Activated B cell treated with CpG ODN at 0.5 μM for 24 hours (primary cell): ENCODE results near the gene ANGEL1. TPM values are rescaled to one million over a fixed set of nuclear protein-coding genes. Genes with fewer than 3 reads are reported as not detected.

Experiments
- ATAC-seq: fragments of 200-7000 bp; cut with Tn5 transposase; one replicate; pipeline ENCODE4 v1.10.0; 2021; ENCODE audit warnings: low read depth, mild to moderate bottlenecking, moderate library complexity
- CTCF ChIA-PET: fragments of 350-600 bp; sonication (Branson Sonifier 250); formaldehyde crosslinking; loops from one replicate; lab custom pipeline; 2021; ENCODE audit warnings: antibody characterized with exemption; lab: Charles Lee
- POLR2A ChIA-PET: fragments of 350-600 bp; sonication (Branson Sonifier 250); formaldehyde crosslinking; loops from one replicate; lab custom pipeline; 2021; ENCODE audit warnings: antibody characterized with exemption; lab: Charles Lee
- DNase-seq: peaks from one replicate; pipeline ENCODE4 v3.0.0; 2022
- H3K27ac Mint-ChIP-seq: one replicate; pipeline ENCODE4 v1.8.0; 2020; ENCODE audit warnings: mixed read lengths
- H3K27me3 Mint-ChIP-seq: one replicate; pipeline ENCODE4 v1.8.0; 2021; ENCODE audit warnings: mixed read lengths
- H3K36me3 Mint-ChIP-seq: one replicate; pipeline ENCODE4 v1.8.0; 2021; ENCODE audit warnings: low read depth, mixed read lengths
- H3K4me1 Mint-ChIP-seq: one replicate; pipeline ENCODE4 v1.8.0; 2021; ENCODE audit warnings: mixed read lengths
- H3K4me3 Mint-ChIP-seq: one replicate; pipeline ENCODE4 v1.8.0; 2020; ENCODE audit warnings: mild to moderate bottlenecking, mixed read lengths
- H3K9me3 Mint-ChIP-seq: one replicate; pipeline ENCODE4 v1.8.0; 2020; ENCODE audit warnings: mixed read lengths
- CTCF ChIP-seq: fragments of 200-600 bp; IDR thresholded peaks from one replicate; pipeline ENCODE4 v1.8.0; 2022; ENCODE audit warnings: antibody characterized with exemption, mild to moderate bottlenecking
- intact Hi-C: fragments of 100-400 bp; cut with micrococcal nuclease; formaldehyde crosslinking; loops from one replicate; pipeline ENCODE4 v1.15.1; 2024
- total RNA-seq: library from RNA; stranded (reverse); gene quantifications from 2 replicates; pipeline ENCODE4 v1.2.3, GENCODE V29; 2022

ANGEL1 gene
- total RNA-seq, 1 donor from 2014 or later: 17.9 TPM

- Mint-ChIP-seq H3K36me3 (no peaks in the 10 kb centered on the region), H3K27me3 (peaks cover 25% of the 10 kb centered on the region), H3K9me3 (no peaks in the 10 kb centered on the region), H3K27ac (no peak overlapping the region), H3K4me3 (no peak overlapping the region), H3K4me1 (peaks cover 5% of the 10 kb centered on the region)
- ChIA-PET CTCF (interaction anchor here (0.6 kb wide), 1 partner anchor 123 kb away, joined by 3 read pairs; no protein-coding TSS in a partner anchor), POLR2A (no interaction called here)
- ATAC-seq (no peak), DNase-seq (no peak)
- intact Hi-C loops: no loop called here
- TF ChIP-seq CTCF: no peak
These were observed 56.3 kb downstream of the ANGEL1 start for GRCh38 chr14:76756371-76756750.

GRCh38 chr14:76755610-76756370, 56.9 kb downstream of the ANGEL1 start:
- Mint-ChIP-seq H3K27ac (no peak overlapping the region), H3K27me3 (peaks cover 23% of the 10 kb centered on the region), H3K36me3 (no peaks in the 10 kb centered on the region), H3K9me3 (no peaks in the 10 kb centered on the region), H3K4me1 (peaks cover 4% of the 10 kb centered on the region), H3K4me3 (no peak overlapping the region)
- TF ChIP-seq CTCF: no peak
- POLR2A ChIA-PET: no interaction called here
- ATAC-seq: no peak
- DNase-seq: no peak
- intact Hi-C loops: no loop called here
- CTCF ChIA-PET: no interaction called here

- intact Hi-C loops: no loop called here
- ChIA-PET POLR2A (no interaction called here), CTCF (no interaction called here)
- H3K4me1 Mint-ChIP-seq: no peaks in the 10 kb centered on the region
- DNase-seq (no peak), ATAC-seq (no peak)
- no peaks in the 10 kb centered on the region for H3K9me3 Mint-ChIP-seq
- no peak overlapping the region for H3K4me3 Mint-ChIP-seq
- no peaks in the 10 kb centered on the region for H3K36me3 Mint-ChIP-seq
- TF ChIP-seq CTCF: no peak
- peaks cover 16% of the 10 kb centered on the region for H3K27me3 Mint-ChIP-seq
- H3K27ac Mint-ChIP-seq: no peak overlapping the region
These were observed 58.1 kb downstream of the ANGEL1 start for GRCh38 chr14:76754586-76754985.

- no peak overlapping the region for H3K27ac Mint-ChIP-seq
- POLR2A ChIA-PET: no interaction called here
- ATAC-seq (no peak), DNase-seq (no peak)
- H3K9me3 Mint-ChIP-seq: no peaks in the 10 kb centered on the region
- no peak for TF ChIP-seq CTCF
- CTCF ChIA-PET: no interaction called here
- intact Hi-C loops: no loop called here
- H3K4me3 Mint-ChIP-seq: no peak overlapping the region
- H3K4me1 Mint-ChIP-seq: no peaks in the 10 kb centered on the region
- peaks cover 11% of the 10 kb centered on the region for H3K27me3 Mint-ChIP-seq
- H3K36me3 Mint-ChIP-seq: no peaks in the 10 kb centered on the region
These were observed 59.0 kb downstream of the ANGEL1 start for GRCh38 chr14:76753541-76754198.

- no peak for TF ChIP-seq CTCF
- ATAC-seq (no peak), DNase-seq (no peak)
- no peak overlapping the region for H3K4me3 Mint-ChIP-seq
- intact Hi-C loops: no loop called here
- H3K27me3 Mint-ChIP-seq: peaks cover 4% of the 10 kb centered on the region
- no peak overlapping the region for H3K27ac Mint-ChIP-seq
- no peaks in the 10 kb centered on the region for H3K36me3 Mint-ChIP-seq
- ChIA-PET CTCF (no interaction called here), POLR2A (no interaction called here)
- no peaks in the 10 kb centered on the region for H3K9me3 Mint-ChIP-seq
- H3K4me1 Mint-ChIP-seq: no peaks in the 10 kb centered on the region
These were observed 59.9 kb downstream of the ANGEL1 start for GRCh38 chr14:76752744-76753143.
